Common myeloid progenitor, CD34-positive (primary cell): ENCODE results near the gene MSANTD2.

ENCODE experiments used
- CTCF ChIA-PET: fragments of 350-600 bp; sonication (Branson Sonifier 250); formaldehyde crosslinking; loops from one replicate; lab custom pipeline; 2021; ENCODE audit warnings: antibody characterized with exemption; lab: Charles Lee
- POLR2A ChIA-PET: fragments of 350-600 bp; sonication (Branson Sonifier 250); formaldehyde crosslinking; loops from one replicate; lab custom pipeline; 2021; ENCODE audit warnings: antibody characterized with exemption; lab: Charles Lee
- DNase-seq, 3 donors: peaks; one replicate each; pipeline versions ENCODE4 v3.0.0 to v3.0.0-alpha.2; 2013
- H3K27ac ChIP-seq, 2 experiments: 1 replicate in 1 of 2; 2 replicates in 1 of 2; pipeline ENCODE4 v1.7.0; 2013; ENCODE audit warnings: inconsistent platforms in 2 of 2, low read length in 2 of 2, mild to moderate bottlenecking in 2 of 2, low read depth in 1 of 2, moderate library complexity in 1 of 2; ENCODE audit not compliant: severe bottlenecking in 2 of 2, insufficient read depth in 1 of 2, poor library complexity in 1 of 2
- H3K27me3 ChIP-seq, 5 experiments: replicated peaks in 2 of 5; 1 replicate in 3 of 5; 2 replicates in 2 of 5; pipeline versions ENCODE4 v1.6.1 to v1.7.0; 2013; ENCODE audit warnings: low read length in 4 of 5, mild to moderate bottlenecking in 2 of 5, moderate library complexity in 2 of 5, inconsistent platforms in 1 of 5; ENCODE audit not compliant: insufficient read depth in 5 of 5, control insufficient read depth in 4 of 5
- H3K36me3 ChIP-seq, 4 experiments: 1 replicate in 2 of 4; 2 replicates in 2 of 4; pipeline versions ENCODE4 v1.6.1 to v1.7.0; 2013; ENCODE audit warnings: low read length in 3 of 4, control low read depth in 1 of 4, mild to moderate bottlenecking in 1 of 4; ENCODE audit not compliant: control insufficient read depth in 4 of 4, insufficient read depth in 4 of 4
- H3K4me1 ChIP-seq, 4 experiments: 1 replicate in 3 of 4; 2 replicates in 1 of 4; pipeline versions ENCODE4 v1.6.1 to v1.7.1; 2013; ENCODE audit warnings: low read length in 3 of 4, mild to moderate bottlenecking in 3 of 4, control low read depth in 1 of 4, inconsistent platforms in 1 of 4, moderate library complexity in 1 of 4; ENCODE audit not compliant: control insufficient read depth in 4 of 4, insufficient read depth in 4 of 4; ENCODE audit errors: control extremely low read depth in 1 of 4
- H3K4me3 ChIP-seq, 7 experiments: 1 replicate in 4 of 7; 2 replicates in 3 of 7; pipeline versions ENCODE4 v1.5.1 to v1.7.0; 2013; ENCODE audit warnings: mild to moderate bottlenecking in 7 of 7, low read length in 6 of 7, moderate library complexity in 6 of 7, inconsistent platforms in 2 of 7, low read depth in 2 of 7, control low read depth in 1 of 7; ENCODE audit not compliant: insufficient read depth in 4 of 7, control insufficient read depth in 1 of 7; ENCODE audit errors: extremely low read depth in 1 of 7
- H3K9me3 ChIP-seq, 5 experiments: 1 replicate in 4 of 5; 2 replicates in 1 of 5; pipeline versions ENCODE4 v1.6.1 to v1.7.1; 2013; ENCODE audit warnings: low read length in 4 of 5, mild to moderate bottlenecking in 2 of 5, inconsistent platforms in 1 of 5, low read depth in 1 of 5, moderate library complexity in 1 of 5; ENCODE audit not compliant: control insufficient read depth in 4 of 5, insufficient read depth in 2 of 5; ENCODE audit errors: control extremely low read depth in 1 of 5
- WGBS: methylation state at CpG from one replicate; pipeline ENCODE4 v1.1.5; 2013; ENCODE audit not compliant: insufficient coverage; 5-methylcytosine and 5-hydroxymethylcytosine counted together

Gene MSANTD2

DNA sequence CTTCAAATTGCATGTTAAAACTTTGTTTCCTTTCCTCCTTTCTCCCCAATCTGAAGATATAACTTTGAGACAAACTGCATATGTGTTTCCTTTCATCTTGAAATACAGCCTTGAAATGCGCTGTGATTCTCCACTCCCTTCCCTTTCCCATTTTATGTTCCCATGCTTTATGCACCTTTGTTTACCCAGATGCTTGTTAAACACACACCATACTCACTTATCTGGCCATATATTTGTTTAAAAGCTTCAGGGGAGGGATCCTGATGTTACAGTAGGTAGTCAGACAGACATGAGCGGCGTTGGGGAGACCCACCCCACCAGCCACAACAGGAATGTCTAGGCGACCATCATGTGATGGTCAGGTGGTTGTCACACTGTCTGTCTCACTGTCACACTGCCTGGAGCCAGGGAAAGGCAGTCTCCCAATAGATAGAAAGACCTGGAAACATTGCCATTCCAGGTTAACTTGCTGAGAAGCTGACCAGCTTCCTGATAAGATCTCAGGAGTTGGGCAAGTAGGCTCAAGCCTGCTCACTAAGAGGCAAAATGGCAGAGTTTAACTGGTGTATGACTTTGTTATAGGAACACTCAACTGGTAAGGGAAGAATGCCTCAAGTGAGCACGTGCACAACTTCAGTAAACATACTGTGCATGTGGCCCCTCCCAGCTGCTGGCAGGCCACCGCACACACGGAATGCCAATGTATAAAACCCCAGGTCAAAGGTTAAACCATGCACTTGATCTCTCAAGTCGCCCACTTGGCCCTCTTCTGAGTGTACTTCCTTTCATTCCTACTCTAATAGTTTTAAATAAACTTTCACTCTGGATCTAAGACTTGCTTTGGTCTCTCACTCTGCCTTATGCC lies 23.5 kb upstream of the MSANTD2 start:
- WGBS, result 98% methylated on average over 8 of the region's 8 CpGs
- Histone ChIP-seq H3K9me3 (no peaks in the 10 kb centered on the region), H3K4me1 (no peaks in the 10 kb centered on the region), H3K4me3 (no peak overlapping the region), H3K27ac (no peak overlapping the region), H3K36me3 (no peaks in the 10 kb centered on the region), H3K27me3 (peaks cover 0 to 10% (median 0%) of the 10 kb centered on the region in 5 experiments)
- ChIA-PET CTCF (interaction anchor here (1.1 to 2.2 kb wide), 3 partner anchors 9 to 25 kb away, joined by 3 to 6 read pairs (median 4); no protein-coding TSS in a partner anchor), POLR2A (no interaction called here)
- no peak for DNase-seq

GRCh38 chr11:124821995-124822730 lies 22.0 kb upstream of the MSANTD2 start:
- Histone ChIP-seq H3K4me3 (no peak overlapping the region), H3K9me3 (no peaks in the 10 kb centered on the region), H3K27ac (no peak overlapping the region), H3K27me3 (peaks cover 0 to 22% (median 3%) of the 10 kb centered on the region in 5 experiments), H3K36me3 (no peaks in the 10 kb centered on the region), H3K4me1 (no peaks in the 10 kb centered on the region)
- WGBS, result 77% methylated on average over 5 of the region's 6 CpGs
- POLR2A ChIA-PET, result no interaction called here
- CTCF ChIA-PET, result interaction anchor here (0.9 to 1.2 kb wide), 3 partner anchors 9 to 44 kb away, joined by 3 read pairs; partner anchors contain the start of gene ROBO3
- DNase-seq, result no peak

- H3K36me3 ChIP-seq, result no peaks in the 10 kb centered on the region
- no peak overlapping the region for H3K4me3 ChIP-seq
- H3K27ac ChIP-seq, result no peak overlapping the region
- ChIA-PET CTCF (interaction anchor here (0.7 kb wide), 1 partner anchor 15 kb away, joined by 3 read pairs; no protein-coding TSS in a partner anchor), POLR2A (no interaction called here)
- no peaks in the 10 kb centered on the region for H3K4me1 ChIP-seq
- no peak for DNase-seq
- WGBS, result 100% methylated on average over 3 of the region's 3 CpGs
- peaks cover 0 to 47% (median 5%) of the 10 kb centered on the region in 5 experiments for H3K27me3 ChIP-seq
- H3K9me3 ChIP-seq, result no peaks in the 10 kb centered on the region
These were observed 16.8 kb upstream of the MSANTD2 start for GRCh38 chr11:124817036-124817435.

GRCh38 chr11:124814739-124815138 lies 14.5 kb upstream of the MSANTD2 start:
- no CpG with 5 or more reads among the region's 1 CpG for WGBS
- H3K4me1 ChIP-seq, result no peaks in the 10 kb centered on the region
- H3K27ac ChIP-seq, result no peak overlapping the region
- H3K36me3 ChIP-seq, result no peaks in the 10 kb centered on the region
- ChIA-PET POLR2A (no interaction called here), CTCF (interaction anchor here (1.3 to 3.3 kb wide), 4 partner anchors 10 to 145 kb away, joined by 3 to 15 read pairs (median 6); no protein-coding TSS in a partner anchor)
- peak in 2 of 3 donors; percentile 14 to 36 for DNase-seq
- H3K4me3 ChIP-seq, result no peak overlapping the region
- H3K9me3 ChIP-seq, result no peaks in the 10 kb centered on the region
- peaks cover 2 to 56% (median 9%) of the 10 kb centered on the region in 5 experiments for H3K27me3 ChIP-seq

DNA sequence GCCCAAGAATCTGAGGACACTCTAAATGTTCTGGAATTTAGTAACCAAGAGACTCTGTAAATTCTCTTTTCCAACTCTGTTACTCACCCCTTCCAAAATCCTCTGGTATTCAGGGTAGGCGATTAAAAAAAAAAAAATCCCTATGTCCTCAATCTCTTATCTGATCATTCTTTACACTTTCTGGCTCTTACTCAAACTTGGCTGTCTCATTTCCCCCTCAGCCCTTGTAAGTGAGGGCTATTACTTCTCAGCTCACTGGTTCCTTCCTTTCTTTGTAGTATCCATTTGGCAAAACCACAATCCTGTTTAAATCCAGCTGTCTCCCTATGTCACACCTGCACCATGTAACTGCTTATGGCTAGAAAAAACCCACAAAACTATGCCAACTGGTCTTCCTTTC lies 12.7 kb upstream of the MSANTD2 start:
- POLR2A ChIA-PET, result no interaction called here
- WGBS, result no CpG with 5 or more reads among the region's 1 CpG
- Histone ChIP-seq H3K4me3 (no peak overlapping the region), H3K27me3 (peaks cover 3 to 54% (median 9%) of the 10 kb centered on the region in 5 experiments), H3K36me3 (no peaks in the 10 kb centered on the region), H3K4me1 (no peaks in the 10 kb centered on the region), H3K9me3 (no peaks in the 10 kb centered on the region), H3K27ac (no peak overlapping the region)
- CTCF ChIA-PET, result interaction anchor here (0.7 to 3.3 kb wide), 4 partner anchors 8 to 25 kb away, joined by 3 to 15 read pairs (median 6); no protein-coding TSS in a partner anchor
- no peak for DNase-seq

- ChIA-PET POLR2A (no interaction called here), CTCF (interaction anchor here (1.1 kb wide), 1 partner anchor 34 kb away, joined by 3 read pairs; no protein-coding TSS in a partner anchor)
- 86% methylated on average over 5 of the region's 10 CpGs for WGBS
- no peak for DNase-seq
- peaks cover 3 to 51% (median 12%) of the 10 kb centered on the region in 5 experiments for H3K27me3 ChIP-seq
- H3K9me3 ChIP-seq, result no peaks in the 10 kb centered on the region
- no peaks in the 10 kb centered on the region for H3K36me3 ChIP-seq
- H3K4me3 ChIP-seq, result no peak overlapping the region
- no peaks in the 10 kb centered on the region for H3K4me1 ChIP-seq
- no peak overlapping the region for H3K27ac ChIP-seq
These were observed 11.4 kb upstream of the MSANTD2 start for GRCh38 chr11:124811399-124812125.
